GM12874 (cell line): ENCODE data around the gene CFAP210.
A peak's percentile ranks its signal among the peaks of the same experiment; 100 is the strongest.

Source experiments
- TF ChIP-seq, protein P1 (sequence below): IDR thresholded peaks from 2 replicates; pipeline ENCODE4 v1.5.1; 2011; ENCODE audit warnings: low read depth, mild to moderate bottlenecking, control low read depth, low read length, moderate library complexity; ENCODE audit not compliant: insufficient read depth

The CFAP210 gene

DNA sequence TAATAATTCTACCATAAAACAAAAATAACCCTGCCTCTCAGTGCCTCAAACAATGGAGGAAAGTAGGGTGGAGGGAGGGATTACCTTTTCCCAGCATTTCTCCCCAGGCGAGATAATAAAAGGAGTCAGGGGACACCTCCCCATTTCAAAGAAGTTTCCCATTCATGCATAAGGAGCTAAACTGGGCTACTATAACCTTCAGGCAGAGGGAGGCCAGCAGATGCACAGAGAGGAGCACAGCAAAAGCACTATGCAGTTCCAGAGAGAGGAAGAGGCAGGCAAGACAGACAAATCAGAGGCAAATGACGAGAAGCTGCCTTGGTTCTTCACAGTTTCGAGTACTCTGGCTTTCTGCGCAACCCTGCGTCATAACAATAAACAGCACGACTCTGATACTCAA, 17.4 kb downstream of the CFAP210 start:
- TF ChIP-seq, protein P1, sequence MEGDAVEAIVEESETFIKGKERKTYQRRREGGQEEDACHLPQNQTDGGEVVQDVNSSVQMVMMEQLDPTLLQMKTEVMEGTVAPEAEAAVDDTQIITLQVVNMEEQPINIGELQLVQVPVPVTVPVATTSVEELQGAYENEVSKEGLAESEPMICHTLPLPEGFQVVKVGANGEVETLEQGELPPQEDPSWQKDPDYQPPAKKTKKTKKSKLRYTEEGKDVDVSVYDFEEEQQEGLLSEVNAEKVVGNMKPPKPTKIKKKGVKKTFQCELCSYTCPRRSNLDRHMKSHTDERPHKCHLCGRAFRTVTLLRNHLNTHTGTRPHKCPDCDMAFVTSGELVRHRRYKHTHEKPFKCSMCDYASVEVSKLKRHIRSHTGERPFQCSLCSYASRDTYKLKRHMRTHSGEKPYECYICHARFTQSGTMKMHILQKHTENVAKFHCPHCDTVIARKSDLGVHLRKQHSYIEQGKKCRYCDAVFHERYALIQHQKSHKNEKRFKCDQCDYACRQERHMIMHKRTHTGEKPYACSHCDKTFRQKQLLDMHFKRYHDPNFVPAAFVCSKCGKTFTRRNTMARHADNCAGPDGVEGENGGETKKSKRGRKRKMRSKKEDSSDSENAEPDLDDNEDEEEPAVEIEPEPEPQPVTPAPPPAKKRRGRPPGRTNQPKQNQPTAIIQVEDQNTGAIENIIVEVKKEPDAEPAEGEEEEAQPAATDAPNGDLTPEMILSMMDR: no peak

- TF ChIP-seq, protein P1: 0 out of 2 replicates have a peak, but pooled peaks have one; percentile 9
Observed at GRCh38 chr2:169676357-169676756, 17.8 kb downstream of the CFAP210 start.

- TF ChIP-seq, protein P1: no peak
Observed at GRCh38 chr2:169673921-169674320, 20.3 kb downstream of the CFAP210 start.

DNA sequence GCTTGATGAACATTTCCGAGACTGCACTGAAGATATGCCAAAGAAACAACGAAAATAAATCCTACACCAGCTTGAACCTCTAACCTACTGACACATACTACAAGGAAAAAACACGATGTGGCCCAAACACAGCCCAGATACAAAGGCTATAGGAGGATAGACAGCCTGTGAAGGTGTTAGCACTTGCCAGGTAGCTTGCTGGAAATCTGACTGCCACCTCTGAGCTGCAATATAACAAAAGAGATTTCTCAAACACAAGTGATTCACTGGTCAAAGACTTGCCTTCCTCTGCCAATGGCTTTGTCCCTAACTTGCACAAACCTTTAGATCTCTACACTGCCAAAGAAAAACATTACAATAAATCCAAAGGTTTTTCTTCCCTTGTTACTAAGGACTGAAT, 21.1 kb downstream of the CFAP210 start:
- TF ChIP-seq, protein P1: no peak

- TF ChIP-seq, protein P1: no peak
Observed at GRCh38 chr2:169672406-169672805, 21.8 kb downstream of the CFAP210 start.

- TF ChIP-seq, protein P1: no peak
Observed at GRCh38 chr2:169670937-169671336, 23.3 kb downstream of the CFAP210 start.

- TF ChIP-seq, protein P1: no peak
Observed at GRCh38 chr2:169670215-169670651, 24.0 kb downstream of the CFAP210 start.
